OCI-LY3 (cell line): ENCODE results near the gene OR2W3.

Experiments
- H2AFZ ChIP-seq: fragments of 200-600, 300-600 bp; shearing (Covaris generic); 2 replicates; pipeline ENCODE4 v1.6.0; 2014; ENCODE audit warnings: antibody characterized with exemption, low read depth, low read length
- H3K27ac ChIP-seq: fragments of 200-600, 300-600 bp; sonication (generic); 2 replicates; pipeline ENCODE4 v1.5.1; 2014; ENCODE audit warnings: mild to moderate bottlenecking, low read length, moderate library complexity, mixed read lengths
- H3K27me3 ChIP-seq: fragments of 200-600, 300-600 bp; sonication (generic); 2 replicates; pipeline ENCODE4 v1.6.1; 2014; ENCODE audit warnings: low read depth, low read length, mixed read lengths
- H3K36me3 ChIP-seq: fragments of 200-600, 300-600 bp; sonication (generic); replicated peaks from 2 replicates; pipeline ENCODE3; 2014; ENCODE audit warnings: low read depth, low read length, mixed read lengths
- H3K4me1 ChIP-seq: fragments of 300-600, 200-600 bp; sonication (generic); 2 replicates; pipeline ENCODE4 v1.6.1; 2014; ENCODE audit warnings: low read length, mixed read lengths
- H3K4me2 ChIP-seq: fragments of 200-600, 300-600 bp; sonication (generic); 2 replicates; pipeline ENCODE4 v1.6.1; 2014; ENCODE audit warnings: low read length, mixed read lengths
- H3K4me3 ChIP-seq: fragments of 300-600, 200-600 bp; sonication (generic); 2 replicates; pipeline ENCODE4 v1.5.1; 2014; ENCODE audit warnings: antibody characterized with exemption, mild to moderate bottlenecking, low read length, moderate library complexity
- H3K79me2 ChIP-seq: fragments of 300-600, 200-600 bp; shearing (Covaris generic); 2 replicates; pipeline ENCODE4 v1.6.1; 2014; ENCODE audit warnings: mild to moderate bottlenecking, low read length, mixed read lengths
- H3K9ac ChIP-seq: fragments of 300-600, 200-600 bp; shearing (Covaris generic); 2 replicates; pipeline ENCODE4 v1.6.0; 2014; ENCODE audit warnings: mild to moderate bottlenecking, low read length, moderate library complexity
- H3K9me3 ChIP-seq: fragments of 200-600, 300-600 bp; shearing (Covaris generic); 2 replicates; pipeline ENCODE4 v1.6.1; 2014; ENCODE audit warnings: low read length, mixed read lengths; ENCODE audit not compliant: insufficient read depth
- H4K20me1 ChIP-seq: fragments of 200-600, 300-600 bp; sonication (generic); 2 replicates; pipeline ENCODE4 v1.6.1; 2016; ENCODE audit warnings: low read length, mixed read lengths; ENCODE audit not compliant: insufficient read depth
- CTCF ChIP-seq: fragments of 200-600, 300-600 bp; sonication (generic); IDR thresholded peaks from 2 replicates; pipeline ENCODE4 v1.5.1; 2014; ENCODE audit warnings: antibody characterized with exemption, low read length, low read depth
- EZH2phosphoT487 ChIP-seq: fragments of 200-600 bp; shearing (Covaris generic); IDR thresholded peaks from 2 replicates; pipeline ENCODE4 v1.6.1; 2018; ENCODE audit warnings: antibody characterized with exemption, mixed run types, low read depth

Gene OR2W3

GRCh38 chr1:247942624-247943023 is 47.2 kb downstream of the OR2W3 start:
- no peak for TF ChIP-seq EZH2phosphoT487
- TF ChIP-seq CTCF: no peak
- Histone ChIP-seq H2AFZ (no peak overlapping the region), H3K27me3 (no peaks in the 10 kb centered on the region), H3K4me2 (no peak overlapping the region), H3K4me1 (no peaks in the 10 kb centered on the region), H4K20me1 (no peaks in the 10 kb centered on the region), H3K4me3 (no peak overlapping the region), H3K9ac (no peak overlapping the region), H3K79me2 (no peaks in the 10 kb centered on the region), H3K36me3 (no peaks in the 10 kb centered on the region), H3K27ac (no peak overlapping the region), H3K9me3 (no peaks in the 10 kb centered on the region)
